Measurements from ENCODE around the gene VPS9D1. TPM values are rescaled to one million over a fixed set of nuclear protein-coding genes. Genes with fewer than 3 reads are reported as not detected.

The VPS9D1 gene
- total RNA-seq, 2 donors from 2014 or later = 18.8 to 23.2 TPM

DNA sequence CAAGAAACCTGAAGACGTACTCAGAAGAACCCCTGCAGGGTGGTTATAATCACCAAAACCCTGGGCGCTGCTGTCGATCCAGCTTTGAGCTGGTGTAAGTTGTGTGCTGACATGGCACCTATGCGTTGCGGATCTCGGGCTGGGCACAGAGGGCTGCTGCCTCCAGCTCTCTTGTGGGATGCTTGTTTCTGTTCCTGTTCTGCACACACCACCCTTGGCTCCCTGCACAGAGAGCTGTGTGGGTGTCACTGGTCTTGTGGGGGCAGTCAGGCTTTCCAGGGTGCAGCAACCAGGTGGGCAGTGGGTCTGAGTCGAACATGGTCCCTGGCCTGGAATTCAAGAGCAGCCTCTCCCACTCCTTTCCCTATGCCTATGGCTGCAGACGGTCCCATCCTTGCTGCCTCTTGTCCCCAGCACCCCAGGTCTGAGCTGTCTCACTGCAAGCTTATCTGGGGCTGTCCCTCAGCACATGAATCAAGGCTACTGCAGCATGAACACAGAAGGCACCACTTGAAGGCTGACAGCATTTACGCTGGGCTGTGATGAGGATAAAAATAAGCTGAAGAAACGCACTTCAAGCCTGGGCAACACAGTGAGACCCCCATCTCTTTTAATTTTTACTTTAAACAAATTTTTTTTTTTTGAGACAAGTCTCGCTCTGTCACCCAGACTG, 20.8 kb upstream of the VPS9D1 start:
- peak overlapping the region; percentile 59 for H3K27ac Mint-ChIP-seq
- no peaks in the 10 kb centered on the region for H3K9me3 ChIP-seq (ENCODE audit: control insufficient read depth, low read length, poor library complexity, severe bottlenecking)
- H3K27me3 Mint-ChIP-seq = no peaks in the 10 kb centered on the region
- peaks cover 24% of the 10 kb centered on the region for H3K4me1 Mint-ChIP-seq
- ATAC-seq (no peak), DNase-seq (no peak)
- no peaks in the 10 kb centered on the region for H3K36me3 Mint-ChIP-seq (ENCODE audit: low read depth)
- no peak overlapping the region for H3K4me3 Mint-ChIP-seq

DNA sequence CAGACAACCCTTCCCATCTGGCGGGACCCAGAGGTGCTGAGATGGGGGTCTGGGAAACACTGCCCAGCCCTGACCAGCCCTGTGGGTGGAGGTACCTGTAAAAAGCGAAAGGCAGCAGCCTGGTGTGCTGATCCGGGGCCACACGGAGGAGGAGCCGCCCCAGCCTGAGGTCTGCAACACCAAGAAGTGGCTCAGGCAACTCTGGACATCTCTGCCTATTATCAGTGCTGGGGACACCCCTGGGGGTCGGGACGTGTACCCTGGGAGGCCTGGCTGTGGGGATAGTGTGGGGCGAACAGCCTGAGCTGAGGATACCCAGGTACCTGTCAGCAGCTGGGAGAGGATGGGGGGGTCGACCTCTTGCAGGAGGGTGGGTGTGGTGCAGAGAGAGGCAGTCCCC, 18.7 kb upstream of the VPS9D1 start:
- no peaks in the 10 kb centered on the region for H3K27me3 Mint-ChIP-seq
- H3K9me3 ChIP-seq (ENCODE audit: control insufficient read depth, low read length, poor library complexity, severe bottlenecking) = no peaks in the 10 kb centered on the region
- peak overlapping the region; percentile 59 for H3K27ac Mint-ChIP-seq
- H3K4me1 Mint-ChIP-seq = peaks cover 24% of the 10 kb centered on the region
- no peak overlapping the region for H3K4me3 Mint-ChIP-seq
- ATAC-seq (no peak), DNase-seq (no peak)
- no peaks in the 10 kb centered on the region for H3K36me3 Mint-ChIP-seq (ENCODE audit: low read depth)

DNA sequence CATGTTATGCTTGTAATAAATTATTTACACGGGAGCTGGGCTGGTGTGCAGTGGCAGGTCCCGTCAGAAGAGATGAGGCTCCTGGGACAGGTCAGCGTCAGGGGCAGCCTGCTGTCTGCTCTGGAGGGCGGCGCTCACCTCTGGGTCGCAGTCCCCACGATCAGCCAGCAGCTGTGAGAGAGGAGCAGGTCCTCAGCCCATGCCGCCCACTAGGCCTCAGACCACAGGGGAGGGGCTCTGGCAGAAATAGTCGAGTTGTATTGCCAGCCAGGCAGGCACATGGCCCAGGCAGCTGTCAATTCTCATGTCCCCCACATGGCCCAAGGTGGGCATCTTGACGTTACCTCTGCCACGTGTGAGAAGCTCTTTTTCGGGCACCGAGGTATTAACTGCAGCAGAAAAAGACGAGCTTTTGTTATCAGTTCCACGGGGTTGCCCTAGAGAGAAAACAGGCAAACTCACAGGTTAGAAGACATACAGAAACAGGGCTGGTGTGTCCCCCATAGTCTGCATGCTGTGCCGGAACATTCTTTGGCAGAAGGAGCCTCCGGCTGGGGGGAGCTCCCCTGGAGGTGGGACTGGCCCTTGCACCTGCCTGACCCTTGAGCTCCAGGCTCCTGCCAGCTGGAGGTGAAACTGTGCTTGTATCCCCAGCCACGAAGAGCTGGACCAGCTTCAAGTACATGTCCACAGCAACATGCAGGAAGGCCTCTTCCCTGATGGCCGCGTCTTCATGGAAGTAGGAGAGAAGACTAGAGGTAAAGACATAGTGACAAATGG, 18.0 kb upstream of the VPS9D1 start:
- DNase-seq (no peak), ATAC-seq (no peak)
- Mint-ChIP-seq H3K4me3 (no peak overlapping the region), H3K4me1 (peaks cover 24% of the 10 kb centered on the region), H3K27me3 (no peaks in the 10 kb centered on the region), H3K36me3 (ENCODE audit: low read depth) (no peaks in the 10 kb centered on the region), H3K27ac (peak overlapping the region; percentile 66)
- H3K9me3 ChIP-seq (ENCODE audit: control insufficient read depth, low read length, poor library complexity, severe bottlenecking) = no peaks in the 10 kb centered on the region

DNA sequence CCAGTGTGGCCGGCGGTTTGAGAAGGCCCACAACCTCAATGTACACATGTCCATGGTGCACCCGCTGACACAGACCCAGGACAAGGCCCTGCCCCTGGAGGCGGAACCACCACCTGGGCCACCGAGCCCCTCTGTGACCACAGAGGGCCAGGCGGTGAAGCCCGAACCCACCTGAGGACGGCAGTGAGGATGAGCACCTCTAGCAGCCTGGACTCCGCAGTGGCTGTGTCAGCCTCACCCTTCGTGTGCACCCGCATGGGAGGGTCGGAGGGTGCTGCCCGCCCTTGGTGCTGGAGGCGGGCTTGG, 17.3 kb upstream of the VPS9D1 start:
- ATAC-seq = no peak

DNA sequence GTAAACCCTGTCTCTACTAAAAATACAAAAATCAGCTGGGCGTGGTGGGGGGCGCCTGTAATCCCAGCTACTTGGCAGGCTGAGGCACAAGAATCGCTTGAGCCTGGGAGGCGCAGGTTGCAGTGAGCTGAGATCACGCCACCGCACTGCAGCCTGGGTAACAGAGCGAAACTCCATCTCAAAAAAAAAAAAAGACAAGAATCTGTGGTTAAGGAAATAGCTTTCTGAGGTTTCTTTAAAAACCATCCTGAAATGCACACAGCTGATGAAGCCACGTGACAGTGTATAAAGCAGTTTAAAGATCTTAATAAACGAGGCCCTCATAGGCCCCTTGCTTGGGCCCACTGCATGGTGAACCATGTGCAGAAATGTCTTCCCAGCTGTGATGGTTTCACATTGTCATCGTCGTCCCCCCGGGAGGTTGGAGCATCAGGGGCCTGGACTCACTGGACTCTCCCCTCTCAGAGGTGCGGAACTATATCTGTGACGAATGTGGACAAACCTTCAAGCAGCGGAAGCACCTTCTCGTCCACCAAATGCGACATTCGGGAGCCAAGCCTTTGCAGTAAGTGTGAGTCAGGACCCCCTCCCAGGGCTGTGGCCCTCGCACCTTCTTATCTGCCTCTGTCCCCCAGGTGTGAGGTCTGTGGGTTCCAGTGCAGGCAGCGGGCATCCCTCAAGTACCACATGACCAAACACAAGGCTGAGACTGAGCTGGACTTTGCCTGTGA, 16.8 kb upstream of the VPS9D1 start:
- H3K4me1 Mint-ChIP-seq = peaks cover 20% of the 10 kb centered on the region
- H3K27ac Mint-ChIP-seq = peak overlapping the region; percentile 66
- peak in 2 of 3 donors; percentile 25 to 51 for DNase-seq
- no peaks in the 10 kb centered on the region for H3K27me3 Mint-ChIP-seq
- peak overlapping the region; percentile 68 for H3K4me3 Mint-ChIP-seq
- peak; percentile 90 for ATAC-seq
- H3K9me3 ChIP-seq (ENCODE audit: control insufficient read depth, low read length, poor library complexity, severe bottlenecking) = no peaks in the 10 kb centered on the region
- H3K36me3 Mint-ChIP-seq (ENCODE audit: low read depth) = no peaks in the 10 kb centered on the region

More for the DNA sequence above, 17.3 kb upstream of the VPS9D1 start:
- Mint-ChIP-seq H3K4me1 (peaks cover 20% of the 10 kb centered on the region), H3K27ac (peak overlapping the region; percentile 66), H3K27me3 (no peaks in the 10 kb centered on the region), H3K4me3 (peak overlapping the region; percentile 68), H3K36me3 (ENCODE audit: low read depth) (no peaks in the 10 kb centered on the region)
- DNase-seq = no peak
- no peaks in the 10 kb centered on the region for H3K9me3 ChIP-seq (ENCODE audit: control insufficient read depth, low read length, poor library complexity, severe bottlenecking)

DNA sequence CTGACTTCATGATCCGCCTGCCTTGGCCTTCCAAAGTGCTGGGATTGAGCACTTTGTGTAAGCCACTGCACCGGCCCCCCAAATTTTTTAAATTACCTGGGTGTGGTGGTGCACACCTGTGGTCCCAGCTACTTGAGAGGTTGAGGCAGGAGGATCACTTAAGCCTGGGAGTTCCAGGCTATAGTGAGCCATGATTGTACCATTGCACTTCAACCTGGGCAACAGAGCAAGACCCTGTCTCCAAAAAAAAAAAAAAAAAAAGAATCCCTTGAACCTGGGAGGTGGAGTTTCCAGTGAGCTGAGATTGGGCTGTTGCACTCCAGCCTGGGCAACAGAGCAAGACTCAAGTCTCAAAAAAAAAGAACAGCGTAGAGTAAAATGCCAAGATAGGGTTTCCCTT, 15.9 kb upstream of the VPS9D1 start:
- Mint-ChIP-seq H3K27ac (peak overlapping the region; percentile 66), H3K4me1 (peaks cover 26% of the 10 kb centered on the region), H3K36me3 (ENCODE audit: low read depth) (peaks cover 3% of the 10 kb centered on the region), H3K4me3 (peak overlapping the region; percentile 43), H3K27me3 (no peaks in the 10 kb centered on the region)
- DNase-seq (no peak), ATAC-seq (no peak)
- H3K9me3 ChIP-seq (ENCODE audit: control insufficient read depth, low read length, poor library complexity, severe bottlenecking) = no peaks in the 10 kb centered on the region

DNA sequence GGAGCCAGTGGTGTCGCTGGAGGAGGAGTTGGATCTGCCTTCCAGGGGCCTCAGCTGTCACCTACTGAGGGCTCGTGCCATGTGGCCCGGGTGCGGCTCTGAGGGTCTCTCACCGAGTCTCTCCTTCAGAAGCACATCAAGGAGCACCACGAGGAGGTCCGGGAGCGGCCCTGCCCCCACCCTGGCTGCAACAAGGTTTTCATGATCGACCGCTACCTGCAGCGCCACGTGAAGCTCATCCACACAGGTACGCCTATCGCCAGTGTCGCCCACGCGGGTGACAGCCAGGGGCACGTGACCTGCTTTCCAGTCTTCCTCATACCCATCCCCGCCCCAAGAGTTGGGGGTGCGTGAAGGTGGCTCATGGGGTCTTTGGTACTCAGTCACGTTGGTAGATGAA, 13.1 kb upstream of the VPS9D1 start:
- no peaks in the 10 kb centered on the region for H3K9me3 ChIP-seq (ENCODE audit: control insufficient read depth, low read length, poor library complexity, severe bottlenecking)
- Mint-ChIP-seq H3K4me3 (no peak overlapping the region), H3K27me3 (no peaks in the 10 kb centered on the region), H3K36me3 (ENCODE audit: low read depth) (peaks cover 3% of the 10 kb centered on the region), H3K27ac (no peak overlapping the region), H3K4me1 (peaks cover 27% of the 10 kb centered on the region)
- ATAC-seq (no peak), DNase-seq (no peak)

DNA sequence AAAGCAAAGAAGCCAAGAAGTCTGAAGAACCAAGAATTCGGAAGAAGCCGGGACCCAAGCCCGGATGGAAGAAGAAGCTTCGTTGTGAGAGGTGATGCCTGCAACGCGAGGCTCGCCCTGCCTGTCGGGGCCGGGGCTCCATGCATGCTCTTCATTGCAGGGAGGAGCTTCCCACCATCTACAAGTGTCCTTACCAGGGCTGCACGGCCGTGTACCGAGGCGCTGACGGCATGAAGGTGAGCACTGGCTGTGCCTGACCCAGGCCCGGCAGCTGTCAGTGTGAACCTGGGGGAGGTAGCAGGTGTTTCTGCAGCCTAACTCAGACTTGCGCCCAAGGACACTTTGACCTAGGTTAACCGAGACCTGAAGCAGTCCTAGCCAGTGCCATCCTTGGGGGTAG, 12.6 kb upstream of the VPS9D1 start:
- H3K27me3 Mint-ChIP-seq = no peaks in the 10 kb centered on the region
- ATAC-seq (no peak), DNase-seq (no peak)
- no peak overlapping the region for H3K27ac Mint-ChIP-seq
- peaks cover 3% of the 10 kb centered on the region for H3K36me3 Mint-ChIP-seq (ENCODE audit: low read depth)
- H3K4me1 Mint-ChIP-seq = peaks cover 28% of the 10 kb centered on the region
- no peak overlapping the region for H3K4me3 Mint-ChIP-seq
- H3K9me3 ChIP-seq (ENCODE audit: control insufficient read depth, low read length, poor library complexity, severe bottlenecking) = no peaks in the 10 kb centered on the region

DNA sequence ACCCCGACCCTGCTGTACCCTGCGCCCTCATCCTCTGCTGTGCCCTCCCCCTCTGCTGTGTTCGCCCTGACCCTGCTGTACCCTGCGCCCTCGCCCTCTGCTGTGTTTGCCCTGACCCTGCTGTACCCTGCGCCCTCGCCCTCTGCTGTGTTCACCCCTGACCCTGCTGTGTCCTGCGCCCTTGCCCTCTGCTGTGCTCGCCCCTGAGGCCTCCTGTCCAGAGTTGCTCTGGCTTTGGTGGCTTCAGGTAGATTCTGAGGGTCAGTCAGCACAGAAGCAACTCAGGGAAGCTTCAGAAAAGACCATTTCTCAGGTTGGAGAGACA, 12.2 kb upstream of the VPS9D1 start:
- Mint-ChIP-seq H3K36me3 (ENCODE audit: low read depth) (peaks cover 3% of the 10 kb centered on the region), H3K4me1 (peaks cover 28% of the 10 kb centered on the region), H3K27me3 (no peaks in the 10 kb centered on the region), H3K4me3 (no peak overlapping the region), H3K27ac (no peak overlapping the region)
- H3K9me3 ChIP-seq (ENCODE audit: control insufficient read depth, low read length, poor library complexity, severe bottlenecking) = no peaks in the 10 kb centered on the region
- DNase-seq (no peak), ATAC-seq (no peak)

DNA sequence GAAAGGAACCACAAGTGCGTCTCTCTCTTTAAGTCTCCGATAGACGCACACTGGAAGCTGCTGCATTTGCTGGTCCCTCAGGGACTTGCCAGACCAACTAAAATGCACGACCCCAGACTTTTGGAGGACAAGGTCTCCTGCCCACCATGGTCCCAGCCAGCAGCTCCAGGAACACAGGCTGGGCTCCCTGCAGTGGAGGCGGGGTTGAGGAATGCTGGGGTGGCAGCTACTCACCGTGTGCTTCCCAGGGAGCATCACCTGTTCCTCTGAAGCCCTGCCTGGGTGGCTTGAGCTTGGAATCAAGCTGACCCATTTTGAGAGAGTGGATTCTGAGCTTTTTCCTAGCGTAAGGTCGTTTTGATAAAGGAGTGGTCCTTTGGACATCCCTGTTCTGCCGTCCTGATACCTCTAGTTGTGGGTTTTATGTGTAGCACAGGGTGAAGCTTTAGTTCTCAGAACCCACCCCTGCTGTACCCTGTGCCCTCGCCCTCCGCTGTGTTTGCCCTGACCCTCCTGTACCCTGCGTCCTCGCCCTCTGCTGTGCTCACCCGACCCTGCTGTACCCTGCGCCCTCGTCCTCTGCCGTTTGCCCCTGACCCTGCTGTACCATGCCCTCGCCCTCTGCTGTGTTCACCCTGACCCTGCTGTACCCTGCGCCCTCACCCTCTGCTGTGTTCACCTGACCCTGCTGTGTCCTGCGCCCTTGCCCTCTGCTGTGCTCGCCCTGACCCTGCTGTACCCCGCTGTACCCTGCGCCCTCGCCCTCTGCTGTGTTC, 11.6 kb upstream of the VPS9D1 start:
- Mint-ChIP-seq H3K36me3 (ENCODE audit: low read depth) (peaks cover 3% of the 10 kb centered on the region), H3K4me3 (no peak overlapping the region), H3K27ac (peak overlapping the region; percentile 80), H3K4me1 (peaks cover 23% of the 10 kb centered on the region), H3K27me3 (no peaks in the 10 kb centered on the region)
- ATAC-seq (no peak), DNase-seq (no peak)
- no peaks in the 10 kb centered on the region for H3K9me3 ChIP-seq (ENCODE audit: control insufficient read depth, low read length, poor library complexity, severe bottlenecking)

DNA sequence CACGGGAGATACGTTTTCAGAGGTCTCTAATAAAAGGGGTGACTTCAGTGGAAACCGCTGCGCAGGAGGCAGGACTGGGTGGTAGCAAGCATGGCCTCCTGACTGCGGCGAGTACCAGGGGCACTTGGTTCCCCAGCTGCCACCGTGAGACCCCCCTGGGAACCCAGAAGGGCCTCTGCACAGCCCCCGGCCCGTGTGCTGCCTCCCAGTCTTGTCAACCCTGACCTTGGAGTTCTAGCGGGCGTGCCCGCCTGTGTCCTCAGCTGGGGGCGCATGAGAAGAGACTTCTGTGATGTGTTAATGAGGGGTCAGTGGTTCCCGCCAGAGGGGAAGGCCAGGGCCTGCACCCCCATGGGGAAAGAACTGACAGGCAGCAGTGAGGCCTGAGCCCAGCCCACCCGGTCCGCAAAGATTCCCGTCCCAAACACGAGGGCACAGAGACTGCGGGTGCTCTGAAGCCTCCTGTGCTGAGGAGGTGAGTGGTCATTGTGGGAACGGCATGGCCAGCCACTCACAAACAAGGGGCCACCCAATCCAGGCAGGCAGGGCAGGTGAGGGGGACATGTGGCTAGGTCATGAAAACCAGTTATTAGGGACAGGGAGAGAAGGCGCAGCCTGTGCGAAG, 10.0 kb upstream of the VPS9D1 start:
- Mint-ChIP-seq H3K27me3 (no peaks in the 10 kb centered on the region), H3K4me3 (no peak overlapping the region), H3K36me3 (ENCODE audit: low read depth) (peaks cover 3% of the 10 kb centered on the region), H3K27ac (peak overlapping the region; percentile 80), H3K4me1 (peaks cover 23% of the 10 kb centered on the region)
- no peak for ATAC-seq
- H3K9me3 ChIP-seq (ENCODE audit: control insufficient read depth, low read length, poor library complexity, severe bottlenecking) = no peaks in the 10 kb centered on the region
- no peak for DNase-seq

DNA sequence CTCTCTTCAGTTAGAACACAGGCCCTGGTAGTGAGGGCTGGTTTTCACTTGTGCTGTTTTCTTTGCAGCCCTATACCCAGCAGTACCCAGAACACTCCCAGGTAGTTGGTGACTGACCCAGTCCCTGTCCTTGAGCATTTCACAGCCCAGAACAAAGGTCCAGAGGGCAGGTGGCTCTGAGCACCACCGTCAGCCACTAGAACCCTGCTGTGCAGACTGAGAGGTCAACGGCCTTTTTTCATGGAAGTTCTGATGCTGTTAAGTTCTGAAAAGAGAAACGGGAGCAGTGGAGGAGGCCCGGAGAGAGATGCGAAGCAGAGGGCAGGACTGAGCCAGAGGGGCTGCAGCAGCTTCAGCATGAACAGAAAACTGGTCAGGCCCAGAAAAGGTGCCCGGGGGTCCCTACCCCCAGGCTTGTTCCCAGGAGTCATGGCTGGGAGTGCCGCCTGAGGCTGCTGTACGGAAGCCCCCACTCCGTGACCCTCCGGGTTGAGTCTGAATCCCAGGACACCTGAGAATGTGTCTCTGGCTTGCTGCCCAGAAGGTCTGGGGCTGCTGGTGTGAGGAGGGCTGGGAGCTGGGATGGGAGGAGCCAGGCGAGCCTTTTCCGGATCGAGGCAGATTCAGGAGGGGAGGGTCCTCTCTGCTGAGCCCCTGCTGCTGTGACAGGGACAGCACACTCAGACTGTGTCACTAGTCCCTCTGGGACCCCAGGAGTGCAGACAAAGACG, 9.3 kb upstream of the VPS9D1 start:
- H3K9me3 ChIP-seq (ENCODE audit: control insufficient read depth, low read length, poor library complexity, severe bottlenecking) = no peaks in the 10 kb centered on the region
- Mint-ChIP-seq H3K27ac (no peak overlapping the region), H3K27me3 (no peaks in the 10 kb centered on the region), H3K4me1 (peaks cover 23% of the 10 kb centered on the region), H3K36me3 (ENCODE audit: low read depth) (peaks cover 3% of the 10 kb centered on the region), H3K4me3 (no peak overlapping the region)
- DNase-seq (no peak), ATAC-seq (no peak)

All from T-helper 17 cell (primary cell).